Parathyroid adenoma (tissue), 2 donors: Measurements from ENCODE around the gene GRAMD1B.

ENCODE experiments used
- H2AFZ ChIP-seq: fragments of 300-600 bp; sonication (generic); one replicate; pipeline ENCODE4 v1.7.0; 2017; ENCODE audit warnings: antibody characterized with exemption, mild to moderate bottlenecking
- H3K27ac ChIP-seq: fragments of 300-600 bp; sonication (generic); one replicate; pipeline ENCODE4 v1.7.0; 2017
- H3K27me3 ChIP-seq: fragments of 300-600 bp; sonication (generic); one replicate; pipeline ENCODE4 v1.7.0; 2017; ENCODE audit warnings: low read length; ENCODE audit not compliant: control insufficient read depth, insufficient read depth
- H3K36me3 ChIP-seq: fragments of 300-600 bp; sonication (generic); one replicate; pipeline ENCODE4 v1.7.0; 2017; ENCODE audit warnings: low read length; ENCODE audit not compliant: control insufficient read depth, insufficient read depth
- H3K4me1 ChIP-seq: fragments of 300-600 bp; sonication (generic); one replicate; pipeline ENCODE4 v1.7.0; 2017; ENCODE audit warnings: control low read depth
- H3K4me2 ChIP-seq: fragments of 300-600 bp; sonication (generic); one replicate; pipeline ENCODE4 v1.7.0; 2017; ENCODE audit warnings: low read length
- H3K4me3 ChIP-seq: fragments of 300-600 bp; sonication (generic); one replicate; pipeline ENCODE4 v1.7.0; 2017; ENCODE audit warnings: low read depth, low read length
- H3K79me2 ChIP-seq: fragments of 300-600 bp; sonication (generic); one replicate; pipeline ENCODE4 v1.7.0; 2017; ENCODE audit warnings: control low read depth
- H3K9ac ChIP-seq: fragments of 300-600 bp; sonication (generic); one replicate; pipeline ENCODE4 v1.7.0; 2017; ENCODE audit warnings: mild to moderate bottlenecking
- H3K9me3 ChIP-seq: fragments of 300-600 bp; sonication (generic); one replicate; pipeline ENCODE4 v1.7.0; 2017; ENCODE audit warnings: low read length; ENCODE audit not compliant: control insufficient read depth
- CTCF ChIP-seq: fragments of 300-600 bp; sonication (generic); IDR thresholded peaks from one replicate; pipeline ENCODE4 v1.7.0; 2017; ENCODE audit warnings: antibody characterized with exemption, mild to moderate bottlenecking
- donor health status: primary hyperparathyroidism.

GRAMD1B gene

GRCh38 chr11:123473941-123474677 lies 44.0 kb downstream of the GRAMD1B start:
- no peak for TF ChIP-seq CTCF
- H3K79me2 ChIP-seq: no peaks in the 10 kb centered on the region
- no peaks in the 10 kb centered on the region for H3K36me3 ChIP-seq
- no peak overlapping the region for H3K27ac ChIP-seq
- H3K4me2 ChIP-seq: no peak overlapping the region
- no peak overlapping the region for H3K4me3 ChIP-seq
- no peaks in the 10 kb centered on the region for H3K27me3 ChIP-seq
- H3K4me1 ChIP-seq: no peaks in the 10 kb centered on the region
- no peaks in the 10 kb centered on the region for H3K9me3 ChIP-seq
- H3K9ac ChIP-seq: no peak overlapping the region
- no peak overlapping the region for H2AFZ ChIP-seq

- Histone ChIP-seq H3K4me3 (no peak overlapping the region), H3K79me2 (no peaks in the 10 kb centered on the region), H3K4me2 (no peak overlapping the region), H3K27me3 (no peaks in the 10 kb centered on the region), H3K36me3 (no peaks in the 10 kb centered on the region), H3K9ac (no peak overlapping the region), H3K4me1 (no peaks in the 10 kb centered on the region), H2AFZ (no peak overlapping the region), H3K27ac (no peak overlapping the region), H3K9me3 (no peaks in the 10 kb centered on the region)
- no peak for TF ChIP-seq CTCF
These were observed 44.9 kb downstream of the GRAMD1B start for GRCh38 chr11:123474994-123475393.

GRCh38 chr11:123475469-123475868 lies 45.4 kb downstream of the GRAMD1B start:
- TF ChIP-seq CTCF: no peak
- H3K27ac ChIP-seq: no peak overlapping the region
- H3K4me2 ChIP-seq: no peak overlapping the region
- H3K27me3 ChIP-seq: no peaks in the 10 kb centered on the region
- no peaks in the 10 kb centered on the region for H3K9me3 ChIP-seq
- H3K79me2 ChIP-seq: no peaks in the 10 kb centered on the region
- no peak overlapping the region for H3K4me3 ChIP-seq
- no peaks in the 10 kb centered on the region for H3K4me1 ChIP-seq
- no peak overlapping the region for H3K9ac ChIP-seq
- no peaks in the 10 kb centered on the region for H3K36me3 ChIP-seq
- no peak overlapping the region for H2AFZ ChIP-seq

- TF ChIP-seq CTCF: no peak
- no peaks in the 10 kb centered on the region for H3K4me1 ChIP-seq
These were observed 47.3 kb downstream of the GRAMD1B start for GRCh38 chr11:123477205-123477907.

More at GRCh38 chr11:123477205-123477907, 47.3 kb downstream of the GRAMD1B start:
- Histone ChIP-seq H3K4me3 (no peak overlapping the region), H3K9ac (no peak overlapping the region), H3K27me3 (no peaks in the 10 kb centered on the region), H3K4me2 (no peak overlapping the region), H3K79me2 (no peaks in the 10 kb centered on the region), H2AFZ (no peak overlapping the region), H3K36me3 (no peaks in the 10 kb centered on the region), H3K9me3 (no peaks in the 10 kb centered on the region), H3K27ac (no peak overlapping the region)
